Measurements from ENCODE around the gene MCCD1. TPM values are rescaled to one million over a fixed set of nuclear protein-coding genes. Genes with fewer than 3 reads are reported as not detected.
"Not testable (repeated sequence)": the region's sequence is repeated elsewhere in the genome, so short reads cannot be mapped to it uniquely, and the experiment has no call there.

The MCCD1 gene, protein sequence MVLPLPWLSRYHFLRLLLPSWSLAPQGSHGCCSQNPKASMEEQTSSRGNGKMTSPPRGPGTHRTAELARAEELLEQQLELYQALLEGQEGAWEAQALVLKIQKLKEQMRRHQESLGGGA
- not detected in 2 replicates for total RNA-seq

GRCh38 chr6:31528821-31529328, at the start of gene MCCD1:
MCCD1 (plus strand) TSS chr6:31528962; CDS start chr6:31529015, 53 bp downstream.
- DNase-seq (ENCODE audit: low read depth in 2 of 2): no peak

GRCh38 chr6:31479151-31479932, 49.4 kb upstream of the MCCD1 start:
- no peak for DNase-seq (ENCODE audit: low read depth in 2 of 2)

- no peak for DNase-seq (ENCODE audit: low read depth in 2 of 2)
These were observed 48.7 kb upstream of the MCCD1 start for GRCh38 chr6:31479933-31480535.

DNA sequence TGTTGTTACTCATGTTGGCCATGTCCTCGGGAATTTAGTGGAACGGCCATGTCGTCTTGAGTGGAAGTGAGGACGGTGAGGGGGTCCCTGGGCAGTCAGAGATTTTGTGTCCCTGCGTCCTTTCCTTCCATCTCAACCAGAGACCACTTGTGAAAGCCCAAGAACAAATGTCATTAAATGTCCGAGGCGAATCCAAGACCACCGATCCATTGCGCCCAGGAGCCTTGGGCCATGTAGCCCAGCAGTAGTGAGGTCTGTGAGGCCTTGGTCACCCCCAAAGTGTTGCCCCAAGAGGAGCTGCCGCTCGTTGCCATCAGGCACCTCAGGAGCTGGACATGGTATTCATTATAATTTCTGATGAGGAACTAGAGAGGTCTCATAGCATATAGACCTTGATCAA, 48.2 kb upstream of the MCCD1 start:
- no peak for DNase-seq (ENCODE audit: low read depth in 2 of 2)

GRCh38 chr6:31483392-31483791, 45.4 kb upstream of the MCCD1 start:
- no peak for DNase-seq (ENCODE audit: low read depth in 2 of 2)

- no peak for DNase-seq (ENCODE audit: low read depth in 2 of 2)
These were observed 43.7 kb upstream of the MCCD1 start for GRCh38 chr6:31485055-31485454.

- DNase-seq (ENCODE audit: low read depth in 2 of 2): not testable (repeated sequence)
These were observed 42.5 kb upstream of the MCCD1 start for GRCh38 chr6:31486065-31486837.

GRCh38 chr6:31487674-31488073, 41.1 kb upstream of the MCCD1 start:
- not testable (repeated sequence) for DNase-seq (ENCODE audit: low read depth in 2 of 2)

DNA sequence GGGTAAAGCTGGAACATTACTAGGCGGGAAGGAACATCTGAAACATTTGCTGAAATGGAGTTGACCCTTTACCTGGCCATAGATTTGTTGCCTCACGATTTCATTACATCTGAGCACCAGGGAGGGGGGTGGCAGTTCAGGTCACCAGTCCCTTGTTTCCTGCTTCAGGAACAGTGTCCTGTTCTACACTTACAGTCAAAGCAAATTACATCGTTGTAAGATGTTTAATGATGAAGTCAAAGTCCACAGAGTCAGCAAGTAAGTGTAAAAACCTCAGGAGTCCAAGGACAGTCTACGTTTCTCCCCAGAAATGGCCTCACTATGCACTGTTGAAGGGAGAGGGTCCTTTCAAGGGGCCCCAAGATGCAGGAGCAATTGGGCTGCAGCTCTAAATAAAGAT, 39.7 kb upstream of the MCCD1 start:
- DNase-seq (ENCODE audit: low read depth in 2 of 2): no peak

- no peak for DNase-seq (ENCODE audit: low read depth in 2 of 2)
These were observed 38.5 kb upstream of the MCCD1 start for GRCh38 chr6:31490115-31490873.

DNA sequence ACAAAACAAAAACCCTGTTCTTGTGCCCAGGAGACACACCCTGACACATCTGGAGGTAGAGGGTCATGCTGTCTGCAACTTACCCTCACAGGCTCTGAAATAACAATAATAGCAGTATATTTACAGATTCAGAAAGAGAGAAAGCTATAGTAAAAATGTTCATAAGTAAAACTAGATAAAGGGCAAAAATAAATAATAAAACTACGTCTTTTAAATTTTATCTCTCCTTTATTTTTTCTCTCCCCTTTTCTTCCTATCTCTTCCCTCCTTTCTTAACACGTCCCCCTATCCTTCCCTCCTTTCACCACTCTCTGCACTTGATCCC, 35.2 kb upstream of the MCCD1 start:
- not testable (repeated sequence) for DNase-seq (ENCODE audit: low read depth in 2 of 2)

DNA sequence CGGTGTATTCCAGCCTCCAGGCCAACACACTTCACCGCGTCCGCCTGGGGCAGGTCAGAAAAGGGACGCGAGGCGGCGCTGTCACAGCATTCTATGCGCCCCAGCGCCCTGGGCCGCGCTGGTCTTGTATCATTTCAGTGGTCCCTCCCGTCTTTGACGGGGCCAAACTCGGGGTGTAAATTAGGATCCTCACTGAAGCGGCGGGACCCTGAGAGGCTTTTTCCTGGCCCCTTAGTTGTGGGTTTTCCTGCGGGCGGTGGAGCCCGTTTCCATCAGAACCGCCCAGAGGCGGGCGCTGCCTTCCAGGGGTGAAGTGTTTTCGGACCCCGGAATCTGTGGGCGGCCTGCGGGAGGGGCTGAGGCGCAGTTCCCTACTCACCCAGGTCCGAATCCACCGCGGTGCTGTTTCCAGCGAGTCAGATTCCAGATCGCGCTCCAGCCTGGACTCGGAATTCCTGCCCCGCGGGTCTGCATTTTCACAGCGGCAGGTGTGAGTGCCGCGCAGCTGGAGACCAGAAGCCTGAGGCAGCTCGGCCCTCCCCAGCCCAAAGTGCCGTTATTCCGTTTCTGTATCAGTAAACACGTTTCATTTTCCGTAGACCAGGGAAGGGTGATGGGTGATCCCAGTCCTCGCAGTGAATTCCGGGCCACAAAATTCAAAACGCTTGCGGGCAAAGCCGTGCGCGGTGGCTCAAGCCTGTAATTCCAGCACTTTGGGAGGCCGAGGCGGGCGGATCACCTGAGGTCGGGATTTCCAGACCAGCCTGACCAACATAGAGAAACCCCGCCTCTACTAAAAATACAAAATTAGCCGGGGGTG, 34.7 kb upstream of the MCCD1 start:
- DNase-seq (ENCODE audit: low read depth in 2 of 2): peak; percentile 46 to 79

DNA sequence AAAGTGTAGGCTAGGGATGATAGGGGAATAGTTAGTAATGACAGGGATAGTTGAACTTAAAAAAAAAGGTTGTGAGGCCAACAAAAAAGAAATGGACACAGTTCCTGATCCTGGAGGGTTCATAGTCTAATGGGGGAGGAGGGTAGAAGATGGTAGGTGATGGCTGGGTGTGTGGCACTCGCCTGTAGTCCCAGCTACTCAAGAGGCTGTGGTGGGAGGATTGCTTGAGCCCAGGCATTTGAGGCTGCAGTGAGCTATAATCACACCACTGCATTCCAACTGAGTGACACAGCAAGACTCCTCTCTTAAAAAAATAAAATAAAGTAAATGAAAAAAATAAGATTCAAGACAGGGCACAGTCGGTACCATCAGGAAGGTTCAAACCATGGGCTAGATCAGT, 33.2 kb upstream of the MCCD1 start:
- DNase-seq (ENCODE audit: low read depth in 2 of 2): peak in 1 of 2 donors; percentile 19

- DNase-seq (ENCODE audit: low read depth in 2 of 2): not testable (repeated sequence)
These were observed 31.9 kb upstream of the MCCD1 start for GRCh38 chr6:31496826-31497225.

- peak; percentile 54 to 90 for DNase-seq (ENCODE audit: low read depth in 2 of 2)
These were observed 31.0 kb upstream of the MCCD1 start, which contains the start of gene MICB for GRCh38 chr6:31497531-31498476. MICB (plus strand) TSS chr6:31498145; CDS start chr6:31498194, 49 bp downstream.

- DNase-seq (ENCODE audit: low read depth in 2 of 2): peak in 1 of 2 donors; percentile 24
These were observed 30.0 kb upstream of the MCCD1 start for GRCh38 chr6:31498748-31499147.

DNA sequence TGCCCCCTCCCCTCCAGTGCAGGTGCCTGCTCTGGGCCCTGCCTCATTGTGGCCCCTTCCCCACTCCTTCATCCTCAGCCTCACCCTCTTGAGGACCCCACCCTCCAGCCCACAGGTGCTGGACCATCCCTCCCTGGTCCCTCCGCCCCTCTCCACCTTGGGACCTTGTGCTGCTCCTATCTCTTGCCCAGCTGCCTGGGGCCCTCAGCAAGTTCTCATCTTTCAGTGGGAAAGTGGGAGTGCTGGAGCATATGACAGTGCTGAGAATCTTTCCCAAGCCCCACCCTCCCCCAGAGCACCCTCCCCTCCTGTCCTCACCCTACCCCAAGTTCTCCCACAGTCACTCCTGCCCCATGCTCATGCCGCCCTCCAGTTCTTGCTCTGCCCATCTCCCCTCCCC, 29.1 kb upstream of the MCCD1 start:
- not testable (repeated sequence) for DNase-seq (ENCODE audit: low read depth in 2 of 2)

- DNase-seq (ENCODE audit: low read depth in 2 of 2): no peak
These were observed 26.2 kb upstream of the MCCD1 start for GRCh38 chr6:31502586-31502985.

DNA sequence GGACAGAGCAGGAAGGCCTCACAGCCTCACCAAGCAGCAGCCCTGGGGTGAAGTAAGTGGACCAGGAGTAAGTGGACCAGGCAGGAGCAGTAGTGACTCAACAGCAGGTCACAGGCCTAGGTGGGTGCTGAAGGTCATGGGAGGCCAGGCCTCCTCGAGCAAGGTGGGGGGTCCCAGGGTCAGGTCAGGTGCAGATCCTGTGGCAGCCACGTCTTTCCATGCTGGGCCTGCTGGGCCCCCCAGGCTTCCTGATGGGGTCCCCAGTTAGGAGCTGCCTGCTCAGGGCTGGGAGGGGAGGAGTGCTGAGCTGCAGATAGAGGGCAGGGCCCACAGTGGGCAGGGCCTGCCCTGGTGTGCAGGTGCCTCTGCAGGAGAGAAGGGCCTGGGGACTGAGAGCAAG, 19.7 kb upstream of the MCCD1 start:
- DNase-seq (ENCODE audit: low read depth in 2 of 2): not testable (repeated sequence)

Data from dermis microvascular lymphatic vessel endothelial cell (primary cell).